ENCODE data around the gene SLC31A2.

- TF ChIP-seq CTCF (IDR thresholded peaks at IDR 0.05; ENCODE audit: low read depth, low read length) = no peak
- TF ChIP-seq EZH2phosphoT487 (IDR thresholded peaks at IDR 0.05; ENCODE audit: low read depth) = no peak
These were observed 12.0 kb upstream of the SLC31A2 start for GRCh38 chr9:113138760-113139159.
